Fibroblast of mammary gland (primary cell): Measurements from ENCODE around the gene DLG4.

Source experiments
- DNase-seq: peaks from one replicate; pipeline ENCODE4 v3.0.0-alpha.2; 2010; ENCODE audit warnings: low read depth
- H3K4me3 ChIP-seq: 2 replicates; pipeline ENCODE4 v1.5.1; 2011; ENCODE audit warnings: low read depth, mild to moderate bottlenecking, low read length, moderate library complexity; ENCODE audit not compliant: control insufficient read depth
- CTCF ChIP-seq: conservative IDR thresholded peaks from 2 replicates; pipeline ENCODE4 v1.5.1; 2011; ENCODE audit warnings: low read depth, low read length, inconsistent platforms; ENCODE audit not compliant: control insufficient read depth, insufficient read depth

Gene DLG4

GRCh38 chr17:7219812-7220592 lies at the start of gene DLG4, which contains the start of gene ACADVL:
Gene DLG4 (minus strand): TSS chr17:7219836.
Gene ACADVL (plus strand): TSS chr17:7219938. CDS start chr17:7219985, 47 bp downstream.
- peak; percentile 86 for DNase-seq
- no peak for TF ChIP-seq CTCF
- peak within 1 kb of the TSS; percentile 73 for H3K4me3 ChIP-seq

GRCh38 chr17:7266784-7267183 lies 47.1 kb upstream of the DLG4 start:
- no peak overlapping the region for H3K4me3 ChIP-seq
- peak; percentile 33 for DNase-seq
- TF ChIP-seq CTCF, result no peak

GRCh38 chr17:7263801-7264078 lies 44.1 kb upstream of the DLG4 start:
- H3K4me3 ChIP-seq, result no peak overlapping the region
- TF ChIP-seq CTCF, result no peak
- no peak for DNase-seq

- DNase-seq, result no peak
- H3K4me3 ChIP-seq, result no peak overlapping the region
- TF ChIP-seq CTCF, result no peak
Measured at GRCh38 chr17:7262935-7263800, 43.5 kb upstream of the DLG4 start.

- TF ChIP-seq CTCF, result no peak
- no peak for DNase-seq
- peak within 1 kb of the TSS; percentile 32 for H3K4me3 ChIP-seq
Measured at GRCh38 chr17:7262192-7262934, 42.7 kb upstream of the DLG4 start, which contains the start of gene CLDN7. Gene CLDN7 (minus strand): TSS chr17:7262478. CDS start chr17:7262043, 435 bp downstream.

- no peak for TF ChIP-seq CTCF
- no peak for DNase-seq
- peak overlapping the region; percentile 32 for H3K4me3 ChIP-seq
Measured at GRCh38 chr17:7261379-7262191, 41.9 kb upstream of the DLG4 start.
